Caki2 (cell line): ENCODE measurements around the gene RAP1B. TPM values are rescaled to one million over a fixed set of nuclear protein-coding genes. Genes with fewer than 3 reads are reported as not detected.

ENCODE experiments used
- DNase-seq: peaks from one replicate; pipeline ENCODE4 v3.0.0-alpha.2; 2015; ENCODE audit warnings: low read depth
- in situ Hi-C: cut with HindIII; loops from 2 replicates; pipeline ENCODE4 v1.10.0; 2016; ENCODE audit warnings: low sequenced_read_pairs, low pct_unique_long_range_greater_than_20kb, mixed read lengths
- total RNA-seq: library from RNA; depleted of rRNA; stranded (reverse); fragments of >200 nt; shearing (Covaris generic); gene quantifications from 2 replicates; pipeline ENCODE4 v1.2.3, GENCODE V29; 2014; ENCODE audit warnings: low replicate concordance; rRNA removed

Gene RAP1B
- 475 and 498 TPM in 2 replicates for total RNA-seq

DNA sequence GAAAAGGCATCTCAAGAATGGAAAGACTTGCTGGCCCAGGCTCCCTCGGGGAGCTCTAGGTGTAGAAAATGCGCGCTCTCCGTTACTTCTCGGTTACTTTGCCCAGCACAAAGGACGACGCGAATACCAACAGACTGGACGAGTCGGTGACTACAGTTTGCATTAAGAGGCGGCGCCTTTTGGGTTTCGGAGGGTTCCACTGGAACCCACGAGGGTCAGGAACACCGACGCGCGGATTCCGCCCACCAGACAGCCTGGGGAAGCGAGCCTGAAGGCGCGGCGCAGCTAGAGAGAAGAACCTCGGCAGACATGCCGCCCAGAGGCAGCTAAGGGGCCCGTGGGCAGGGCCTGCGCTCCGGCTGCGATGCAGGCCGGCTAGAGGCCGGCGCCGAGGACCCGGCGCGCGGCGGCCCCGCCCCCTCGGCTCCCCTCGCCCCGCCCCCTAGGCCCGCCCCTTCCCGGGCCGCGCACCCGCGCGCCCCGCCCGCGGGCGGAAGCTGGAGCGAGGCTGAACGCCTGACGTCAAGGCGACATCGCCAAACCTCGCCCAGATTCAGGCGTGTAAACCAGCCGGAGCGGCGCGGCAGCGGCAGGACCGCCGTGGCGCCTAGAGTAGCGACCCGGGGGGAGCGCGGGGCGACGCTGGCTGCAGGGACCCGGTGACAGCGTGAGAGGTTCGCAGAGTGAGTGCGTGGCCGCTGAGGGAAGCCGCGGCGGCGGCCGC, at the start of gene RAP1B:
RAP1B (plus strand) TSS at position 530 of the 724 bp plus-strand sequence. CDS start 37,826 bp downstream, outside the sequence.
- in situ Hi-C loops: no loop called here
- DNase-seq: peak; percentile 91

- in situ Hi-C loops: no loop called here
- no peak for DNase-seq
Observed at GRCh38 chr12:68561830-68562229, 48.9 kb upstream of the RAP1B start.

- in situ Hi-C loops: no loop called here
- no peak for DNase-seq
Observed at GRCh38 chr12:68564166-68564565, 46.5 kb upstream of the RAP1B start.

- in situ Hi-C loops: no loop called here
- DNase-seq: peak; percentile 89
Observed at GRCh38 chr12:68565391-68565903, 45.3 kb upstream of the RAP1B start.

DNA sequence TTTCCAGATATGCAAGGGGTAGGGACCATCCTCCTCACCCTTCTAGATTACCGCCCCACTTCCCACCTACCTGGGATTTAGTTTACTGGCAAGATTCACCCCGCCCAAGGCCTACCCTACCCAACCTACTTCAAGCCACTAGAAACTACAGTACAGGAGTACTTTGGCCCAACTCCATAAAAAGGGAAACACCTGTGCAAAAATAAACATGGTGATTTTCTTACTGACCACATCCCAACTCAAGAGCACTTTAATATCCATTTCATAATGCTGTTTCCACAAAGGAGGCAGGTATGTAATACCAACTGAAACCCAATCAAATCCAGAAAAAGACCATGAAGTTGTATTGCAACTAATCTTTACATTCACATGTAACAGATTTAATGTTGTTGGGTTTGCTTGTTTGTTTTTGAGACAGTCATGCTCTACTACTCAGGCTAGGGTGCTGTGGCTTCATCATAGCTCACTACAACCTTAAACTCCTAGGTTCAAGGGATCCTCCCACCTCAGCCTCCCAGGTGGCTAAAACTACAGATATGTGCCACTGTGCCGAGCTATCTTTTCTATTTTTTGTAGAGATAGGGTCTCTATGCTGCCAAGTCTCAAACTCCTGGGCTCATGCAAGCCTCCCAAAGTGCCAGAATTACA, 41.7 kb upstream of the RAP1B start:
- in situ Hi-C loops: no loop called here
- no peak for DNase-seq

- DNase-seq: no peak
- in situ Hi-C loops: no loop called here
Observed at GRCh38 chr12:68572661-68573060, 38.0 kb upstream of the RAP1B start.

DNA sequence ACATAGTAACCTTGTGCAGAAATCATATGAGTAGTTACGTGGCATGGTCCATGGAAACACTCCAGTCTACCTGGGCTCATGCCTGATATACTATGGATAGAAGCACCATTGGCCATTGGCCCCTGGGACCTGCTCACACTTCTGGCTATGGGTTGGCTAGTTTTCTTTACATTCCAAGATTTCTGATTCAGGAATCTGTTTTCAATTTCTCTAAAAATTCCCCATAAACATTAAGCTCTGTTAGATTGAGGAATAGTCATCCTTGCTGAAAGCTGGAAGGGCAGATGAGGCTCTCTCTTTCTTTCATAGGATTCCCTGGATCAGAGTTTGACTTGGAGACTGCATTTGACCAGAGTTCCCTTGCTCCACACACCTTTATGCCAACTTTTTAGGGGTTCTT, 37.3 kb upstream of the RAP1B start:
- no peak for DNase-seq
- in situ Hi-C loops: no loop called here

- no peak for DNase-seq
- in situ Hi-C loops: no loop called here
Observed at GRCh38 chr12:68577949-68578348, 32.8 kb upstream of the RAP1B start.

DNA sequence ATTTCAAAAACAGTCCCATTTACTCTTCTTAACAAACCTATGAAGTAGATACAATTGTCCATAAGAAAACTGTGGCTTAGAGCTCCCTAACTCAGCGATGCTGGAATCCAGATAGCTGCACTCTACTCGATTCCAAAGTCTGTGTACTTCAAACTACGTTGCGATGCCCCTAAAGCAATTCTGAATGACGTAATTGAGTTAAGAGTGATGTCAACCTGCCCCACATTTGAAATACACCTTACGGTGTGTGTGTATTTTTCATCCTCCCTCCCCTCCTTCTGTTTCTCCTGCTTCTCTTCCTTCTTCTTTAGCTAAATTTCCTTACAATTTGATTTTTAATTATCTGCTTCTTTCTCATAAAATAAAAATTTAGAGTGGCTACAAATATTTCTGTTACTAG, 31.9 kb upstream of the RAP1B start:
- in situ Hi-C loops: no loop called here
- no peak for DNase-seq

DNA sequence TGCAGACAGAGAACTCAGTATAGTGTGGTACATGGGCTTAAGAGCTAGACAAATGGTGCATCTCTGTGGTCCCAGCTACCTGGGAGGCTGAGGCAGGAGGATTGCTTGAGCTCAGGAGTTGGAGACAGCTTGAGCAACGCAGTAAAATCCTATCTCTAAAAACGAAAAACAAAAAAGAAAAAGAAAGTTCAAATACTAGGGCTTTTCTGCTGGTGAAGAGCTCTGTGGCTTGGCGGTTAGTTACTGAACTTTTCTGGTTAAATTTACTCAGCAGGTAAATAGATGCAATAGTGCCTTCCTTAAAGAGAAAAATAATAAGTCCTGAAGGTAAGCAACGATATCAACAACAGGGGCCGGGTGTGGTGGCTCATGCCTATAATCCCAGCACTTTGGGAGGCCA, 31.4 kb upstream of the RAP1B start:
- in situ Hi-C loops: no loop called here

GRCh38 chr12:68580911-68581310, 29.8 kb upstream of the RAP1B start:
- no peak for DNase-seq
- in situ Hi-C loops: no loop called here

More for the DNA sequence above, 31.4 kb upstream of the RAP1B start:
- DNase-seq: no peak

DNA sequence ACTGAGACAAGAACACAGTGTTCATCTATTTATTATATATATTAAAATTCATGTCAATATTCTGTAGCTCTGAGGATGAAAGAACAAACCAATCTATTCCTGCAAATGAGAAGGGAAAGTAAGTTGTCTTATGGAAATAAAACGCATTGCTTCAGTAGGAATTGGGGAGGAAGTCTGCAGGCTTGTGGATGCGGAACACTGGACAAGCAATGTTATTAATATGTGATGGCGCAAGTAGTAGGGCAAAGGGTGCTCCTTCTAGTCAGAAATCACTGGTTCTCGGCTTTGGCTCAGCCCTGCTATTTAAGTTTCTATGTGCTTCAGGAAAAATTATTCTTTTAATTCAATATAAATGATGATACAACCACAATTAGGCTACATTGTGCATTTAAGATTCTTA, 28.8 kb upstream of the RAP1B start:
- no peak for DNase-seq
- in situ Hi-C loops: no loop called here

GRCh38 chr12:68585966-68586365, 24.7 kb upstream of the RAP1B start:
- DNase-seq: no peak
- in situ Hi-C loops: no loop called here

DNA sequence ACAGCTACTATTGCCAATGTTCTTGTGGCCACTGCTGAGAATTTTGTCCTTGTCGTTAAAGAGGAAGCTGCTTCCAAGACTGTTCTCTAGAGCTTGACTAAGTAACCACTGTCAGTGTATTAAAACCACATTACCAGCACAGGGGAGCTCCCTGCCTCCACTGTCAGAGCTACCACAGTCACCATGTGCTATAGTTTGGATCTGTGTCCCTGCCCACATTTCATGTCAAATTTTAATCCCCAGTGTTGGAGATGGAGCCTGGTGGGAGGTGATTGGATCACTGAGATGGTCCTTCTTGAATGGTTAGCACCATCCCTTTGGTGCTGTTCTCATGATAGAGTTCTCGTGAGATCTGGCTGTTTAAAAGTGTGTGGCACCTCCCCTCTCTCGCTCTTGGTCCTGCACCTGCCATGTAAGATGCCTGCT, 23.2 kb upstream of the RAP1B start:
- in situ Hi-C loops: no loop called here
- DNase-seq: no peak

DNA sequence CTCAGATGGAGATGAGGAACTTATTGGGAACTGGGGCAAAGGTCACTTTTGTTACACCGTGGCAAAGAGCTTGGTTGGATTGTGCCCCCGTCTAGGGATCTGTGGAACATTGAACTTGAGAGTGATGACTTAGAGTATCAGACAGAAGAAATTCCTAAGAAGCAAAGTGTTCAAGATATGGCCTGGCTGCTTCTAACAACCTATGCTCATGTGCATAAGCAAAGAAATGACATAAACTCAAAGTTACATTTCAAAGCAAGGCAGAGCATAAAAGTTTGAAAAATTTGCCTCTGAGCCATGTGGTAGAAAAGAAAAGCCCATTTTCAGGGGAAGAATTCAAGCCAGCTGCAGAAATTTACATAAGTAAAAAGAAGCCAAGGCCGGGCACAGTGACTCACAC, 21.5 kb upstream of the RAP1B start:
- in situ Hi-C loops: no loop called here
- no peak for DNase-seq

DNA sequence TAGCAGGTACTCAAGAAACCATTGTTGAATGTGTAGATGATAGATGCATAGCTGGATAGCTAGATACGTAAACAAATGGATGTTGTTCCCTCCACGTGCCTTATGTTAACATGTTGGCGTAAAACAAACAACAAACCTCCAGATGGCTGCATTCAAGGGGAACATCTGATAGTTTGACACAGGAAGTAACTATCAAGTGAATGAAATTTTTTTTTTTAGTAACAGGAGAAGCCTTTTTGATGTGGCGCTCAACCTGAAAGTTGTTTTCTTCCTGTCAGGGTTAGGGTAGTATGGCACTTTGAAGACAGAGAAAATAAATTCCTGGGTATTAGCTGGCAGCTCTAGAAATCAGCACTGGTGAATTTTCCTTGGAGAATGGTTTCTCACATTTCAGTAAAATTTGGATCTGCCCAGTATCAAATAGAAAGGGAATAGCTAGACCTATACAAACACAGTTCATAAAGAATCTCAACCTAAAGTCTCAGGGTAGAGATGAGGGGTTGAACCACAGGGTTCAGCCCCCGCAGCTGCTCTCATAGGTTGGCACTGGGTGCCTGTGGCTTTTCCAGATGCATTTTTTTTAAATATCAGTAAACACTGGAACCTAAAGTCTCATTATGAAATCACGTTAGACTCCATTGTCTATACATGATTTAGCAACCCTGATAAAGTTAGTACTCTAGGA, 18.8 kb upstream of the RAP1B start:
- in situ Hi-C loops: no loop called here
- DNase-seq: no peak

GRCh38 chr12:68595241-68595640, 15.5 kb upstream of the RAP1B start:
- in situ Hi-C loops: no loop called here
- DNase-seq: no peak

GRCh38 chr12:68601767-68602166, 8.9 kb upstream of the RAP1B start:
- DNase-seq: no peak
- in situ Hi-C loops: no loop called here

DNA sequence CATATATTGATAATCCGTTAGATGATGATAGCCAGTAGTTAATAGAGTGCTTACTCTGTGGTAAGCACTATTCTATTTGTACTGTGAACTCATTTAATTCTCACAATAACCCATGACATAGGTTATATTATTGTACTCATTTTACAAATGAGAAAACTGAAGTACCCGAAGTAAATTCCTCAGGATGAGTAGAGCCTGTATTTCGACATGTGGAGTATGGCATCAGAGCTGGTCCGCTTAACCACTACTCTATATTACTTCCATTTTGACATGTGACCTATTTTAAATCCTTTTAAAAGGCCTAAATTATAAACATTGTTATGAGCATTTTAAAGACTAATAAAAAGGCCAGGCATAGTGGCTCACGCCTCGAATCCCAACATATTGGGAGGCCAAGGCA, 8.0 kb upstream of the RAP1B start:
- in situ Hi-C loops: no loop called here
- no peak for DNase-seq
